CD4-positive, alpha-beta T cell treated with Interleukin-21 for 1 hour (primary cell): Measurements from ENCODE around the gene PRKX.
"Not testable (repeated sequence)": the region's sequence is repeated elsewhere in the genome, so short reads cannot be mapped to it uniquely, and the experiment has no call there.

Experiments used
- DNase-seq: peaks from one replicate; pipeline ENCODE4 v3.0.0-alpha.2; 2020

The PRKX gene

GRCh38 chrX:3713225-3713936 lies at the start of gene PRKX:
Gene PRKX (minus strand): TSS chrX:3713649. CDS start chrX:3713253, 396 bp downstream.
- peak; percentile 78 for DNase-seq

- DNase-seq, result no peak
These were observed 49.7 kb upstream of the PRKX start for GRCh38 chrX:3763111-3763510.

GRCh38 chrX:3757510-3758025 lies 44.1 kb upstream of the PRKX start:
- no peak for DNase-seq

GRCh38 chrX:3748052-3748559 lies 34.7 kb upstream of the PRKX start:
- DNase-seq, result peak; percentile 17

GRCh38 chrX:3743801-3744439 lies 30.5 kb upstream of the PRKX start:
- peak; percentile 84 for DNase-seq

DNA sequence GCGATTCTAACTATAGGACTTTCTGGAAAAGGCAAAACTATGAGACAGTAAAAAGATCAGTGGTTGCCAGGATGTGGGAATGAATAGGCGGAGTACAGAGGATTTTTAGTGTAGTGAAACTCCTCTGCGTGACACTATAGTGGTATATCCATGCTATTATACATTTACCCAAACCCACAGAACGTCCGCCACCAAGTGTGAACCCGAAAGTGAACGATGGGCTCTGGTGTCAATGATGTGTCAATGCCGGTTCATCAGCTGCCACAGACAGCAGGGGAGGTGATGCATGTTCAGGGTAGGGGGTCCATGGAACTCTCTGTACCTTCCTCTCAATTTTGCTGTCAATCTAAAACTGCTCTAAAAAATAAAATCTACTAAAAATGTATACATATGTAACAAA lies 27.5 kb upstream of the PRKX start:
- not testable (repeated sequence) for DNase-seq

DNA sequence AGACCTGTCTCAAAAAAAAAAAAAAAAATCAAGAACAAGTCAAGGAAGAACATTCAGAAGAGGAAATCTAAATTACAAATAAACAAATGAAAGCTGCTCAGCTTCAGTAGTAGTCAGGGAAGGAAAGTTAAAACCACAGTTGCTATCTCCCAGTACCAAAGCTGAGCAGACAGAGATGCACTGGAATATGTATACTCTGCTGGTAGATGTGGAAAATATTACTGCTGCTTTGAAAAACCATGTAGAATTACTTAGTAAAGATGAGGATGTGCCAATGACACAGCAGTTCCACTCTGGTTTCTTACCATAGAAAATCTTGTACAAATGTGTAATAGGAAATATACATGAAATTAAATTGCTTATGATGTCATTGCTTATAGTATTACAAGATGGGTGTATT lies 25.1 kb upstream of the PRKX start:
- no peak for DNase-seq

DNA sequence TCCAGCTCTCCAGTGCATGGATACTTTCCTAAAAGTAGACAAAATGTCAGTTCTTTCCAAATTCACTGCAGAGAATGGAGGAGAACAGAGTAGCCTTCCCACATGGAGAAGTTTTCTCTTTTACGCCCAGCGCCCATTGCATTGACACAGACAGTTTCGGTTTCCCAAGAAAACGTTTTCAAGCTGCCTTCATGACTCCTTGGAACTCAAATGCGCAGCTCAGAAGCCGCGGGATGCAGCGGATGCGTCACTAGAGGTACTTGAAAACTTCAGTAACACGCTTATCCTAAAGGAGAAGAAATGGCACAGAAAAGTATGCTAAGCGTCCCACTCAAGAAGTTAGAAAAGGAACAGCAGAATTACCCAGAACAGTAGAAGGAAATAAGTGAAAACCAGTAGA lies 23.1 kb upstream of the PRKX start:
- DNase-seq, result not testable (repeated sequence)

- not testable (repeated sequence) for DNase-seq
These were observed 22.4 kb upstream of the PRKX start for GRCh38 chrX:3735891-3736290.

DNA sequence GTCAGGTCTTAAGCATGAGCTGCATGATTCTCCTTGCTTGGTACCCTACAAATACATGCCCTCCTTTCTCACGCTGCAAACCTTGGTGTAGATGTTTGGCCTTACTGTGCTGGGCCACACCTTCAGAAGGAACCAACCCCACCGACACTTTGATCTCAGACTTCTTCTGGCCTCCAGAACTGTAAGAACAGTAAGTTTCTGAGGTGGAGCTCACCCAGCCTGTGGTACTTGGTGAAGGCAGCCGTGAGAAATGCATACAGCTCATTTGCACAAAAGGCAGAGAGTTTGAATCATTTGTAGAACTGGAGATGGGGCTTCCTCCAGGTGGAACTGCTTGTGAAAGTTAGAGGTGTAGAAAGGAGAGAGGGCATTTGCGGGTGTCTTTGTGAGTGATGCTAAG lies 21.0 kb upstream of the PRKX start:
- DNase-seq, result not testable (repeated sequence)

GRCh38 chrX:3733043-3733430 lies 19.6 kb upstream of the PRKX start:
- no peak for DNase-seq

DNA sequence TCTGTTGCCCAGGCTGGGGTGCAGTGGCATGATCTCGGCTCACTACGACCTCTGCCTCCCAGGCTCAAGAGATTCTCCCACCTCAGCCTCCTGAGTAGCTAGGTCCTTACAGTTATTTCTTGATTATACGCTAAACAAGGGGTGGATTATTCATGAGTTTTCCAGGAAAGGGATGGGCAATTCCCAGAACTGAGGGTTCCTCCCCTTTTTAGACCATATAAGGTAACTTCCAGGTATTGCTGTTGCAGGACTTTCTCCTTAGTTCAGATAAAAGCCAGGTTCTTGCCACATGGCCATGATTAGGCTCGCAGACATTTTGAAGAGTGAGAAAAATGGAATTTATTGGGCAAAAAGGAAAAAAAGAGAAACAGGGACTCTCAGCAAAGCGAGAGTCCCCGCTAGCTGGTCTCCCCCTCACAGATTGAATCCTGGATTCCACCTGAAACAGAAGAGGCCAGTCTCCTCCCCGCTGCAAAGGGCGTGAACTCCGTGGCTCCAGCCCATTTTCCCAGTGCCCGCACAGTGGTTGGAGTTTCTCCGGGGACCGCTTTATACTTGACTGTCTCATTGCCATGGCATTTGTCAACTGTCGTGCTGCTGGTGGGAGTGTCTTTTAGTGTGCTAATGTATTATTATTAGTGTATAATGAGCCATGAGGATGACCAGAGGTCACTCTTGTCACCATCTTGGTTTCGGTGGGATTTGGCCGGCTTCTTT lies 19.0 kb upstream of the PRKX start:
- not testable (repeated sequence) for DNase-seq

- no peak for DNase-seq
These were observed 15.0 kb upstream of the PRKX start for GRCh38 chrX:3728454-3728853.

DNA sequence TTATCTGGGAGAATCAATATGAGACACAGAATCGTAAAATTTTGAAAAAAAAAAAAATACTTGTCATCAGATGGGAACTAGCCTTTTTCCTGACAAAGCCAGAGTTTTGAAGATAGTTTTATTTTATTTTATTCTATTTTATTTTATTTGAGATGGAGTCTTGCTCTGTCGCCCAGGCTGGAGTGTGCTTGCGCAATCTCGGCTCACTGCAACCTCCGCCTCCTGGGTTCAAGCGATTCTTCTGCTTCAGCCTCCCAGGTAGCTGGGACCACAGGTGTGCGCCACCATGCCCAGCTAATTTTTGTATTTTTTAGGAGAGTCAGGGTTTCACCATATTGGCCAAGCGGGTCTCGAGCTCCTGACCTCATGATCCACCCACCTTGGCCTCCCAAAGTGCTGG lies 10.0 kb upstream of the PRKX start:
- DNase-seq, result not testable (repeated sequence)

GRCh38 chrX:3717742-3718420 lies 4.4 kb upstream of the PRKX start:
- no peak for DNase-seq

DNA sequence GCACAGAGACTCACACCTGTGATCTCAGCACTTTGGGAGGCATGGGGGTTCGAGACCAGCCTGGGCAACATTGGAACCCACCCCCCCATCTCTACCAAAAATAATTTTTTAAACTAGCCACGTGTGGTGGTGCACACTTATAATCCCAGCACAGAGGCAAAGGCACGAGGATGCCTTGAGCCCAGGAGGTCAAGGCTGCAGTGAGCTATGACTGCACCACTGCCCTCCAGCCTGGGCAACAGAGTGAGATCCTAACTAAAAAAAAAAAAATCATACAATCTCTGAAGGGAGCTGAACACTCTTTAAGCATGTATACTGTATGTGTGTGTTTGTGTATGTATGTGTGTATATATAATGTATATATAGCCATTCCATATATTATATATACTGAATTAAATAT lies 2.5 kb upstream of the PRKX start:
- DNase-seq, result no peak

DNA sequence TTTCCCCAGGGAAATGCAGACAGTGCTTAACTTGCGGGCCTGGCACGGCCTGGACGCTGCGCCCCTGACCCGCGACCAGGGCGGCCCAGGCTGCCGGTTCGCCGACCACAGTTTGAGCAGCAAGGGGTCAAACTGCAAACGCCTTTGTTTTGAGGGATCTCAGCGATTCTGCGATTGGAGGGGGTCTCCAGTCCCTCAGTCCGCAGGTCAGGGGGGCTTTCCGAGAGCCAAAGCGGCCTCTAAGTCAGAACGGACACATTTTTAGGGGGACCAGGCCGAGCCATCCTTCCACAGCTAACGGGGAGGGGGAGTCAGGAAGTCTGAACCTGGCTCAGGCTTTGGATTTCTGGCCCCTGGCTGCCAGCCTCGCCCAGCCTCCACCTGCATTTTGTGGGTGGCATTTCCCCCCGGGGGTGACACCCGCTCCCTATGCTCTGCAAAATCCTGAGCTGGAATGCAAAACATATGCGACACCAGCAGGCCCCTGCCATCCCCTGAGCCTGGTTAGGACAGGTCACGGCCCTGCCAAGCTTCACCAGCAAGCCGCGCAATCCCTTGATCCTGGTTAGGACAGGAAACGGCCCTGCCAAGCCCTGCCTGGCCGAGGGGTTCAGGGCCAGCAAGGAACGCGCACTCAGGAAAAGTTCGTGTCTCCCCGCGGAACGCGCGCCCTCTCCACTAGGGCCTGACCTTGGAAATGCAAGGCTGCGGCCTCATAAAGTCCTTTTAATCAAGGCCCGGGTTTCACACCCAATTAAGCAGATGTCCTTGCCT lies 1.4 kb upstream of the PRKX start:
- DNase-seq, result not testable (repeated sequence)

DNA sequence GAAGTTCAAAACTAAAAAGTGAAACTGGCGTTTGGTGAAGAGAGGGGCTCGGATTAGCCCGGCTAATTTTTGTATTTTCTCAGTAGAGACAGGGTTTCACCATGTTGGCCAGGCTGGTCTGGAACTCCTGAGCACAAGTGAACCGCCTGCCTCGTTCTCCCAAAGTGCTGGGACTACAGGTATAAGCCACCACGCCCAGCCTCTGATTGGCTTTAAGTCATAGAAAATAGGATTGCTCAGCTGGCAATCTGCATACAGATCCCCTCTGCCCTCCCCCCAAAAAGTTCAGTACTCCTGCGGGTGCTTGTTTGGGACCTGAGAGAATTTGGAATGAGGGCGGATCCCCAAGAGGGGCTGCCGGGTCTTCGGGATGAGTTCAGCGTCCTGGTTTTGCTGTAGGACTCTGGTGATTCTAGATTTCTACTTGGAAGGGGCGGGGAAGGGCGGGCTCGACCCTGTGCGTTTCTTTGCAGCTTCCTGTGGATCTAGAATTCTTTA lies 537 bp upstream of the PRKX start:
- DNase-seq, result no peak

DNA sequence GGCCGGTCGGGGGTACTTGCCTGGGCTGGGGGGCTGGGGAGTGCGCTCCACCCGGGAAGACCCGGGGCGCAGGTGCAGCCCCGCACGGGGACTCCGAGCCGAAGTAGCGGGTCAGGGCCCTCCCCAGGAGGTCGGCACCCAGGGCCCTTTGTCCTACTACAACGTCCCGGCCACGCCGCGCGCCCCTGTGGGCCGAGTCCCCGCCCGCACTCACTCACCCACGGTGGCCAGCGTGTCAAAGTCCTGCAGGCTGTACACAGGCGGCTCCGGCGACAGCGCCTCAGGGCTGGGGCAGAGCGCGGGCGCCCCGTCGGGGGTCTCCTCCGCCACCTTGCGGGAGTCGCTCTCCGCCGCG lies 602 bp downstream of the PRKX start:
- no peak for DNase-seq

GRCh38 chrX:3712051-3712869 lies 1.2 kb downstream of the PRKX start:
- DNase-seq, result no peak

DNA sequence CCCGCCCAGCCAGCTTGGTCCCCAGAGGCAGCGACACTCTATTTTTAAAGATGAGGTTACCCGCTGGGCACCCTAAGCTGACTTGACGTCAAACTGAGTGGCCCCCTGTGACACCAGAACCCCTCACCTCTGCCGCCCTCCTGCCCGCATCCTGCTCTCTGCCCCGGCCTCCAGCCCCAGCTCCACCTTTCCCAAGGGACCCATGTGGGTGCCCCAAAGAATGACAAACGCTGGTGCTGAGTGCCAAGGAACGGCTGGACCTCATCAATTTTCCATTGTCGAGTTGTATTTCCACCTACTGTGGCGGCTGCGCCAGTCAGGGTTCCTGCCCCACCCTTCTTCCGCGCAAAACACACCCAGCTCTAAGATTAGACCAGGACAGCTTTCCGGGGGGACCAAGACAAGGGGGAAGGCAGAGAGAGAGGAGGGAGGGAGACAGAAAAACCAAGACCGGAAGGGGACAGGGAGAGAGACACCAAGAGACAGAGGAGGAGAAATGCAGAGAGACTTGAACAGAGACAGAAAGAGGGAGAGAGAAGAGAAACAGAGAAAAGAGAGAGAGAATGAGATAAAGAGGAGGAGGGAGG lies 2.0 kb downstream of the PRKX start:
- peak; percentile 50 for DNase-seq
